ENCODE measurements around the gene GIPC2. TPM values are rescaled to one million over a fixed set of nuclear protein-coding genes. Genes with fewer than 3 reads are reported as not detected.

GIPC2 gene
- polyA plus RNA-seq, 3 donors = not detected

- Histone ChIP-seq H2AFZ (ENCODE audit: insufficient read depth, low read depth, low read length, poor library complexity, severe bottlenecking) (no peak overlapping the region), H3K4me3 (replicated peaks in 1 of 3; ENCODE audit: low read depth in 2 of 3, low read length in 3 of 3) (no peak overlapping the region), H3K4me1 (ENCODE audit: control insufficient read depth in 1 of 2, insufficient read depth in 2 of 2, low read length in 2 of 2) (no peaks in the 10 kb centered on the region), H3K9ac (ENCODE audit: insufficient read depth, low read length, poor library complexity, severe bottlenecking) (no peak overlapping the region), H3K27me3 (ENCODE audit: control insufficient read depth in 2 of 2, insufficient read depth in 2 of 2, low read length in 2 of 2) (no peaks in the 10 kb centered on the region), H3K9me3 (replicated peaks in 1 of 2; ENCODE audit: control insufficient read depth in 1 of 2, insufficient read depth in 1 of 2, low read length in 2 of 2) (no peaks in the 10 kb centered on the region), H3K27ac (ENCODE audit: low read depth in 1 of 2, low read length in 2 of 2) (no peak overlapping the region), H4K20me1 (ENCODE audit: insufficient read depth, low read length) (no peaks in the 10 kb centered on the region), H3K79me2 (ENCODE audit: insufficient read depth, low read length) (no peaks in the 10 kb centered on the region), H3K4me2 (replicated peaks; ENCODE audit: extremely low read depth, low read length, poor library complexity, severe bottlenecking) (no peak overlapping the region), H3K36me3 (replicated peaks in 1 of 2; ENCODE audit: control insufficient read depth in 1 of 2, insufficient read depth in 2 of 2, low read length in 2 of 2) (no peaks in the 10 kb centered on the region)
- Mint-ChIP-seq H3K36me3 (no peaks in the 10 kb centered on the region), H3K9me3 (peaks cover 0 to 2% (median 0%) of the 10 kb centered on the region in 7 donors), H3K27ac (no peak overlapping the region), H3K4me3 (no peak overlapping the region), H3K27me3 (ENCODE audit: low read depth in 3 of 3) (peaks cover 0 to 4% (median 3%) of the 10 kb centered on the region in 3 donors), H3K4me1 (peaks cover 2% of the 10 kb centered on the region)
- WGBS (ENCODE audit: insufficient coverage) = 100% methylated on average over 1 of the region's 5 CpGs
- intact Hi-C loops (cut with micrococcal nuclease) = no loop called here
- no peak for DNase-seq
- TF ChIP-seq CTCF (IDR thresholded peaks at IDR 0.05) = no peak
Measured at GRCh38 chr1:78071696-78072095, 25.9 kb downstream of the GIPC2 start.

- Histone ChIP-seq H3K27me3 (ENCODE audit: control insufficient read depth in 2 of 2, insufficient read depth in 2 of 2, low read length in 2 of 2) (no peaks in the 10 kb centered on the region), H3K36me3 (replicated peaks in 1 of 2; ENCODE audit: control insufficient read depth in 1 of 2, insufficient read depth in 2 of 2, low read length in 2 of 2) (no peaks in the 10 kb centered on the region), H3K4me1 (ENCODE audit: control insufficient read depth in 1 of 2, insufficient read depth in 2 of 2, low read length in 2 of 2) (no peaks in the 10 kb centered on the region), H2AFZ (ENCODE audit: insufficient read depth, low read depth, low read length, poor library complexity, severe bottlenecking) (no peak overlapping the region), H3K4me2 (replicated peaks; ENCODE audit: extremely low read depth, low read length, poor library complexity, severe bottlenecking) (no peak overlapping the region), H3K27ac (ENCODE audit: low read depth in 1 of 2, low read length in 2 of 2) (no peak overlapping the region), H3K79me2 (ENCODE audit: insufficient read depth, low read length) (no peaks in the 10 kb centered on the region), H4K20me1 (ENCODE audit: insufficient read depth, low read length) (no peaks in the 10 kb centered on the region), H3K9me3 (replicated peaks in 1 of 2; ENCODE audit: control insufficient read depth in 1 of 2, insufficient read depth in 1 of 2, low read length in 2 of 2) (no peaks in the 10 kb centered on the region), H3K9ac (ENCODE audit: insufficient read depth, low read length, poor library complexity, severe bottlenecking) (no peak overlapping the region), H3K4me3 (replicated peaks in 1 of 3; ENCODE audit: low read depth in 2 of 3, low read length in 3 of 3) (no peak overlapping the region)
- Mint-ChIP-seq H3K27ac (no peak overlapping the region), H3K9me3 (peaks cover 0 to 2% (median 0%) of the 10 kb centered on the region in 7 donors), H3K4me1 (peaks cover 2% of the 10 kb centered on the region), H3K4me3 (no peak overlapping the region), H3K27me3 (ENCODE audit: low read depth in 3 of 3) (peaks cover 0 to 4% (median 3%) of the 10 kb centered on the region in 3 donors), H3K36me3 (no peaks in the 10 kb centered on the region)
- intact Hi-C loops (cut with micrococcal nuclease) = no loop called here
- WGBS (ENCODE audit: insufficient coverage) = no CpG with 5 or more reads among the region's 1 CpG
- TF ChIP-seq CTCF (IDR thresholded peaks at IDR 0.05) = no peak
- no peak for DNase-seq
Measured at GRCh38 chr1:78072216-78072615, 26.4 kb downstream of the GIPC2 start.
